ENCODE measurements around the gene HOGA1.

The HOGA1 gene

DNA sequence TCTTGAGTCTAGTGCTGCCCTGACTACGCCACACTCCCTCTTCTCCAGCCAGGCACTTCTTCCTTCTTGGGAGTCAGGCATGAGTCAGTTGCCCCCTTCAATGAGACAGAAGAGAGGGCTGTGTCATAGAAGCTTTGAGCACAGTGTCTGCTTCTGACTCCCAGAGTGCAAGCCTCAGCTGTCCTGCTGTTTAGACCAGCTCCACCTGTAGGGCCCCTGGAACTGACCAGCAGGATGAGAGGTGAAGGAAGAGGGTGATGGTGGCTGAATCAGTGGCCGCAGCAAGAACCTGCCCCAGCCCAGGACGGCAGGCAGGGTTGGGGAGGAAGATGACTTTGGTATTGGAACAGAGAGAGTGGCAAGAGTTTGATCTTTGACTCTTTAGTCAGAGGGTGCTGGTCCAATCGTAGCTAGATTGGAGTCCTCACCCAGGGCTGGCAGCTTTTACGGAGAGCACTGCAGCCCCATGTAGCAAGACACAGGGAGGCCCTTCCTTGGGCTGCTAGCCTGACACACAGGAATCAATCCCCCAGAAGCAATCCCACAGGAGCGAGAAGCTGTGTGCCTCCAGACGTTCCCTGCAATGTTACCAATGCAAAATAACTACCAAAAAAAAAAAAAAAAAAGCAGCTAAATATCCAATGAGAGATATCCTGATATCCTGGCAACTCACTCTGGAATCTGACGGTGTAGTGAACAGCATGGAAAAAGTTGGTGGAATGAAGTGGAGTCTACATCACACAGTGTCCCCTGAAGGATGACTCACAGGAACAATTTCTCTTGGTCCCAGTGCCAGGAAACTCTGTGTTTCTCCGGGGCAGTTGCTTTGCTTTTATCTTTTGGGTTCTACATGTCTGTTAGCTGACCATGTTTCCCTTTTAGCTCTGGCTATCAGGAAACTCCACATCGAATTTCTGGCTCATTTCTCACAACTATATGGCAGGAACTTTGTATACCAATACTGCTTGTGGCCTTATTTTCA, 12.2 kb downstream of the HOGA1 start:
- TF ChIP-seq, protein P1, sequence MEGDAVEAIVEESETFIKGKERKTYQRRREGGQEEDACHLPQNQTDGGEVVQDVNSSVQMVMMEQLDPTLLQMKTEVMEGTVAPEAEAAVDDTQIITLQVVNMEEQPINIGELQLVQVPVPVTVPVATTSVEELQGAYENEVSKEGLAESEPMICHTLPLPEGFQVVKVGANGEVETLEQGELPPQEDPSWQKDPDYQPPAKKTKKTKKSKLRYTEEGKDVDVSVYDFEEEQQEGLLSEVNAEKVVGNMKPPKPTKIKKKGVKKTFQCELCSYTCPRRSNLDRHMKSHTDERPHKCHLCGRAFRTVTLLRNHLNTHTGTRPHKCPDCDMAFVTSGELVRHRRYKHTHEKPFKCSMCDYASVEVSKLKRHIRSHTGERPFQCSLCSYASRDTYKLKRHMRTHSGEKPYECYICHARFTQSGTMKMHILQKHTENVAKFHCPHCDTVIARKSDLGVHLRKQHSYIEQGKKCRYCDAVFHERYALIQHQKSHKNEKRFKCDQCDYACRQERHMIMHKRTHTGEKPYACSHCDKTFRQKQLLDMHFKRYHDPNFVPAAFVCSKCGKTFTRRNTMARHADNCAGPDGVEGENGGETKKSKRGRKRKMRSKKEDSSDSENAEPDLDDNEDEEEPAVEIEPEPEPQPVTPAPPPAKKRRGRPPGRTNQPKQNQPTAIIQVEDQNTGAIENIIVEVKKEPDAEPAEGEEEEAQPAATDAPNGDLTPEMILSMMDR (conservative IDR thresholded peaks at IDR 0.05; ENCODE audit: control insufficient read depth, insufficient read depth, low read depth, low read length) = no peak
- DNase-seq (ENCODE audit: low read depth) = peak; percentile 89
- no peak overlapping the region for H3K4me3 ChIP-seq (ENCODE audit: control insufficient read depth, low read depth, low read length)

DNA sequence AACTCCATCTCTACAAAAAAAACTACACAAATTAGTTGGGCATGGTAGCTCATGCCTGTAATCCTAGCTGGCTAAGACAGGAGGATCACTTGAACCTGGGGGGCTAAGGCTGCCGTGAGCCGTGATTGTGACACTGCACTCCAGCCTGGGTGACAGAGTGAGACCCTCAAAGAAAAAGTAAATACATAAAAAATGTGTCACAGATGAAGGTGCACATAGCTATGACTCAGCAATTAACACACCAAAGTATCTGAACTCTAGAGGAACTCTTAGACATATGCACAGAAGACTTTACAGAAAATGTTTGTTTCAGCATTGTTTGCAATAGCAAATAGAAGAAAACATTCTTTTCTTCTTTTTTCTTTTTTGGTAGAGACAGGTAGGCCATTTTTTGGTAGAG, 13.6 kb downstream of the HOGA1 start:
- no peak overlapping the region for H3K4me3 ChIP-seq (ENCODE audit: control insufficient read depth, low read depth, low read length)
- TF ChIP-seq, protein P1 (conservative IDR thresholded peaks at IDR 0.05; ENCODE audit: control insufficient read depth, insufficient read depth, low read depth, low read length) = no peak
- DNase-seq (ENCODE audit: low read depth) = no peak

DNA sequence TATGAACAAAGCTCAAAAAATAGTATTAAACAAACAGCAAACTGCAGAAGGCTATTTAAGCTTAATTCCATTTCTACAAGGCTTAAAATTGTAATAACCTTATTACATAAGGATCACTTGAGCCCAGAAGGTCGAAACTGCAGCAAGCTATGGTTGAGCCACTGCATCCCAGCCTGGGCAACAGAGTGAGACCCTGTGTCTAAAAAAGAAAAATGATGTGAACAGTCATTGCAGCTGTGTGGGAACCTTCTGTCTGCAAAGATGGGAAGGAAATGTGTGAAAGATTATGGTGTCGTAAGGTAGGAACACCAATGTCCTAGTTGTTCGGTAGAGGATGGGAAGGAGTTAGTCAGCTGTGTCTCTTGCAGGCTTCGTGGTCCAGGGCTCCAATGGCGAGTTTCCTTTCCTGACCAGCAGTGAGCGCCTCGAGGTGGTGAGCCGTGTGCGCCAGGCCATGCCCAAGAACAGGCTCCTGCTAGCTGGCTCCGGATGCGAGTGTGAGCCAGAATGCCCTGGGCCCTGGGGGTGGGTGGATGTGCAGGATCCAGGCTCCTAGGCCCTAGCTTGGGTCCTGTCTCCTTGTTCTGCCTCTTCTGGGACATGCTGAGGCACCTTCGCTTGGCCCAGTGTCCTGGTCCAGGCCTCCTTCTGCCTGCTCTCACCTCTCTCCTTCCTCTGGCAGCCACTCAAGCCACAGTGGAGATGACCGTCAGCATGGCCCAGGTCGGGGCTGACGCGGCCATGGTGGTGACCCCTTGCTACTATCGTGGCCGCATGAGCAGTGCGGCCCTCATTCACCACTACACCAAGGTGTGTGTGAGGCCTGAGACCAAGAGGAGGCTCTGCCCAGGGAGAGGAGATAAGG, 14.4 kb downstream of the HOGA1 start:
- no peak overlapping the region for H3K4me3 ChIP-seq (ENCODE audit: control insufficient read depth, low read depth, low read length)
- TF ChIP-seq, protein P1 (conservative IDR thresholded peaks at IDR 0.05; ENCODE audit: control insufficient read depth, insufficient read depth, low read depth, low read length) = no peak
- no peak for DNase-seq (ENCODE audit: low read depth)

DNA sequence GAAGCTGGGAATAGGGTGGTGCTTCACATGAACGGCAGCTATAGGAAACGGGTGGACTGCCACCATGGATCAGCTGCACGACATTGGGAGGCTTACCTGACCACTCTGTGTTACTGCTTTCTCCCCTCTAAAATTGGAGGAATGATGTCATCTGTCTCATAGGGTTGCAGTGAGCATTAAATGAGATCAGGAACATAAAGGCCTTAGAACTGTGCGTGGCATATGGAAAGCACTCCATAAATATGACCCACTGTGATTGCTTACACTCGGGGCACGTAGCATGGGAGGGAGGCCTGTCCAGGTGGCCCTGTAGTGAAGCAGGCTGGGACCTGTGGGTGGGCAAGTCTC, 15.1 kb downstream of the HOGA1 start:
- TF ChIP-seq, protein P1 (conservative IDR thresholded peaks at IDR 0.05; ENCODE audit: control insufficient read depth, insufficient read depth, low read depth, low read length) = no peak
- H3K4me3 ChIP-seq (ENCODE audit: control insufficient read depth, low read depth, low read length) = no peak overlapping the region
- DNase-seq (ENCODE audit: low read depth) = no peak

DNA sequence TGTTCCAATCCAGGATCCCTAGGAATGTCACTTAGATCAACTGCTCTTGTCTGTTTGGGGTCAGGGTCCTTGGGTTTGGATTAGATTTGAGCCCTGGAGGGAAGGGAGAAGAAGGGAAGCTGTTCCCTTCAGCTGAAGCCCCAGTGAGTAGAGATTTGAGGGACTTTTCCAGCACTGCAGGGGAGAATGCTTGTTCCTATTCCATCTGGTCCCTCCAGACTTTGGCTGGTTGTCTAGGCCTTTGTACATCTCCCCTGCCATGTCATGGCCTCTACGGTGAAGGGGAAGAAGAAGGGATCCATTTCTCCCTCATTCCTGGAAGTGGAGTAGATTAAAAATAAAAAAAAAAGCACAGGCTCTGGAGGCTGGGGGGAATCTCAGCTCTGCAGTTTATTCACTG, 16.4 kb downstream of the HOGA1 start:
- TF ChIP-seq, protein P1 (conservative IDR thresholded peaks at IDR 0.05; ENCODE audit: control insufficient read depth, insufficient read depth, low read depth, low read length) = no peak
- no peak for DNase-seq (ENCODE audit: low read depth)
- H3K4me3 ChIP-seq (ENCODE audit: control insufficient read depth, low read depth, low read length) = no peak overlapping the region

DNA sequence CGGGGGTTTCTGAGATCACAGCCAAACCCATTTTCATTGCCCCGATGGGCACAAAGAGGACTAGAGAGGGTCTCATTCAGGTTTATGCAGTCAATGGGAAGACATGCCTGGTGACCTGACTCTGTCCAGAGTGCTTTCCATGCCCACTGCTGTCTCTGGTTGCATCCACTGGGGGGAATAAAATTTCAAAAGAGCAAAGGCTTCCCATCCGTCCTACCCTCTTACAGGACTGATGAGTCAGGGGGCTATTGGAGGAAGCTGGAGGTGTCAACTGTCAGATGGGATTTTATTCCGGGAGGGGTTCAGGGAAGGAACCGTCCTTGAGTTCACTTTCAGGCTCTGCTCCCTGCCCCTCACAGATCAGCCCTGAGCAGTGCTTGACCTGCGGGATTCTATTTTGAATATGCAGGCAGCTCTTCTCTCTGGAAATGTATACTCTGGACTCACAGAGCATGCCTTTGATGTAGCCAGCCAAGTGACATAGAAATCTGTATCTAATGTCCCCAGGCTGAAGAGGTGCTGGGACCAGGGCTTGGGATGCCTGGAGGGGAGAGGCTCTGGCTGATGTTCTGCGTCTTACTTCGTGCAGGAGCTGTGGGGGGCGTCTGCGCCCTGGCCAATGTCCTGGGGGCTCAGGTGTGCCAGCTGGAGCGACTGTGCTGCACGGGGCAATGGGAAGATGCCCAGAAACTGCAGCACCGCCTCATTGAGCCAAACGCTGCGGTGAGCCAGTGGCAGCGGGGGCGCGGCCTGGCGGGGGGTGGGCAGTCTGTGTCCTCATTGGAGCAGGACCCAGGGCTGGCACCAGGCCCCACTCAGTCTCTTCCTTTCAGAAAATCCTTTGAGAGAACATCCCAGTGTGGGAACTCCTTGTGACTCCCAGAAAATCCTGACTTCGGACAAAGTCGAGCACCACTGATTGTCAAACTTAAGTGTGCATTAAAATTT, 17.4 kb downstream of the HOGA1 start:
- H3K4me3 ChIP-seq (ENCODE audit: control insufficient read depth, low read depth, low read length) = no peak overlapping the region
- no peak for DNase-seq (ENCODE audit: low read depth)
- TF ChIP-seq, protein P1 (conservative IDR thresholded peaks at IDR 0.05; ENCODE audit: control insufficient read depth, insufficient read depth, low read depth, low read length) = no peak
